ENCODE results near the gene EDDM3A.

The EDDM3A gene

GRCh38 chr14:20775901-20776300, 30.2 kb downstream of the EDDM3A start:
- TF ChIP-seq CTCF (conservative IDR thresholded peaks at IDR 0.05; ENCODE audit: low read length) (no peak), EZH2phosphoT487 (IDR thresholded peaks at IDR 0.05; ENCODE audit: borderline replicate concordance) (no peak)
- H3K9me3 ChIP-seq (ENCODE audit: insufficient read depth, low read depth, low read length) = no peaks in the 10 kb centered on the region
- no peaks in the 10 kb centered on the region for H3K36me3 ChIP-seq (ENCODE audit: insufficient read depth, low read length)
- no peak overlapping the region for H2AFZ ChIP-seq (ENCODE audit: low read length)
- no peaks in the 10 kb centered on the region for H3F3A ChIP-seq (ENCODE audit: low read depth)
- peaks cover 2% of the 10 kb centered on the region for H3K4me1 ChIP-seq (ENCODE audit: insufficient read depth, low read length, poor library complexity, severe bottlenecking)
- no peak overlapping the region for H3K9ac ChIP-seq (ENCODE audit: low read depth, low read length, poor library complexity, severe bottlenecking)
- no peaks in the 10 kb centered on the region for H3K9me2 ChIP-seq (replicated peaks; ENCODE audit: low read depth, low read length)
- no peak overlapping the region for H3K4me3 ChIP-seq (ENCODE audit: low read length, poor library complexity, severe bottlenecking)
- H4K20me1 ChIP-seq (ENCODE audit: insufficient read depth, low read length, poor library complexity, severe bottlenecking) = no peaks in the 10 kb centered on the region
- no peak overlapping the region for H3K4me2 ChIP-seq (ENCODE audit: low read depth, low read length, poor library complexity, severe bottlenecking)
- no peaks in the 10 kb centered on the region for H3K27me3 ChIP-seq (ENCODE audit: insufficient read depth, low read length, poor library complexity, severe bottlenecking)
- no peaks in the 10 kb centered on the region for H3K79me2 ChIP-seq (ENCODE audit: insufficient read depth, low read length)

- no peaks in the 10 kb centered on the region for H3K9me2 ChIP-seq (replicated peaks; ENCODE audit: low read depth, low read length)
- H3K9ac ChIP-seq (ENCODE audit: low read depth, low read length, poor library complexity, severe bottlenecking) = peak overlapping the region; percentile 63
- no peaks in the 10 kb centered on the region for H3K27me3 ChIP-seq (ENCODE audit: insufficient read depth, low read length, poor library complexity, severe bottlenecking)
- no peaks in the 10 kb centered on the region for H4K20me1 ChIP-seq (ENCODE audit: insufficient read depth, low read length, poor library complexity, severe bottlenecking)
- H3K36me3 ChIP-seq (ENCODE audit: insufficient read depth, low read length) = no peaks in the 10 kb centered on the region
- TF ChIP-seq CTCF (conservative IDR thresholded peaks at IDR 0.05; ENCODE audit: low read length) (no peak), EZH2phosphoT487 (IDR thresholded peaks at IDR 0.05; ENCODE audit: borderline replicate concordance) (no peak)
- H2AFZ ChIP-seq (ENCODE audit: low read length) = peak overlapping the region; percentile 54
- no peaks in the 10 kb centered on the region for H3K9me3 ChIP-seq (ENCODE audit: insufficient read depth, low read depth, low read length)
- H3K4me2 ChIP-seq (ENCODE audit: low read depth, low read length, poor library complexity, severe bottlenecking) = peak overlapping the region; percentile 94
- H3K79me2 ChIP-seq (ENCODE audit: insufficient read depth, low read length) = no peaks in the 10 kb centered on the region
- 0 out of 2 replicates have a peak, but pooled peaks cover 7% of the 10 kb centered on the region for H3F3A ChIP-seq (ENCODE audit: low read depth)
- H3K4me1 ChIP-seq (ENCODE audit: insufficient read depth, low read length, poor library complexity, severe bottlenecking) = peaks cover 24% of the 10 kb centered on the region
- H3K4me3 ChIP-seq (ENCODE audit: low read length, poor library complexity, severe bottlenecking) = peak overlapping the region; percentile 72
Measured at GRCh38 chr14:20781803-20782202, 36.1 kb downstream of the EDDM3A start.

- Histone ChIP-seq H3F3A (ENCODE audit: low read depth) (0 out of 2 replicates have a peak, but pooled peaks cover 7% of the 10 kb centered on the region), H3K4me3 (ENCODE audit: low read length, poor library complexity, severe bottlenecking) (peak overlapping the region; percentile 72), H3K27me3 (ENCODE audit: insufficient read depth, low read length, poor library complexity, severe bottlenecking) (no peaks in the 10 kb centered on the region), H2AFZ (ENCODE audit: low read length) (peak overlapping the region; percentile 54), H3K79me2 (ENCODE audit: insufficient read depth, low read length) (no peaks in the 10 kb centered on the region), H3K36me3 (ENCODE audit: insufficient read depth, low read length) (no peaks in the 10 kb centered on the region), H3K9me3 (ENCODE audit: insufficient read depth, low read depth, low read length) (no peaks in the 10 kb centered on the region), H3K4me2 (ENCODE audit: low read depth, low read length, poor library complexity, severe bottlenecking) (peak overlapping the region; percentile 94), H3K4me1 (ENCODE audit: insufficient read depth, low read length, poor library complexity, severe bottlenecking) (peaks cover 24% of the 10 kb centered on the region), H3K9me2 (replicated peaks; ENCODE audit: low read depth, low read length) (no peaks in the 10 kb centered on the region), H4K20me1 (ENCODE audit: insufficient read depth, low read length, poor library complexity, severe bottlenecking) (no peaks in the 10 kb centered on the region), H3K9ac (ENCODE audit: low read depth, low read length, poor library complexity, severe bottlenecking) (peak overlapping the region; percentile 63)
- TF ChIP-seq CTCF (conservative IDR thresholded peaks at IDR 0.05; ENCODE audit: low read length) (no peak), EZH2phosphoT487 (IDR thresholded peaks at IDR 0.05; ENCODE audit: borderline replicate concordance) (no peak)
Measured at GRCh38 chr14:20782280-20782890, 36.7 kb downstream of the EDDM3A start.

All from Loucy (cell line).